ENCODE data around the gene AGO3. TPM values are rescaled to one million over a fixed set of nuclear protein-coding genes. Genes with fewer than 3 reads are reported as not detected.
A peak's percentile ranks its signal among the peaks of the same experiment; 100 is the strongest.

Gene AGO3
- total and polyA plus RNA-seq, 2 of the 13 experiments (the other 11 are each of a cell fraction or from before 2014, with no cell fraction given): 21.2 to 27.1 TPM

GRCh38 chr1:36087233-36088123 lies 156.6 kb downstream of the AGO3 start:
- Histone ChIP-seq H2AFZ (ENCODE audit: low read length) (no peak overlapping the region), H3K4me2 (ENCODE audit: low read depth, low read length) (0 out of 2 replicates have a peak overlapping the region, but pooled peaks have one; percentile 100), H3K4me1 (ENCODE audit: insufficient read depth, low read length) (peaks cover 24% of the 10 kb centered on the region), H3K27ac (ENCODE audit: extremely low read length, insufficient read depth, low read length) (no peak overlapping the region), H4K20me1 (ENCODE audit: insufficient read depth, low read length) (no peaks in the 10 kb centered on the region), H3K4me3 (replicated peaks in 1 of 3; ENCODE audit: insufficient read depth in 1 of 3, low read depth in 2 of 3, low read length in 3 of 3) (peak overlapping the region in 1 of 3 experiments; percentile 96; a peak in 2 of 6 replicates), H3K9me3 (ENCODE audit: low read length) (no peaks in the 10 kb centered on the region), H3K36me3 (replicated peaks in 1 of 2; ENCODE audit: control insufficient read depth in 1 of 2, insufficient read depth in 2 of 2, low read length in 2 of 2) (peaks cover 10 to 16% of the 10 kb centered on the region in 2 experiments; a peak in 4 of 5 replicates), H3K27me3 (ENCODE audit: control insufficient read depth in 1 of 2, insufficient read depth in 2 of 2, low read length in 2 of 2) (peaks cover 0 to 2% of the 10 kb centered on the region in 2 experiments; a peak in 1 of 5 replicates), H3K9ac (ENCODE audit: insufficient read depth, low read depth, low read length) (peak overlapping the region; percentile 81; the same call in 1 of the 2 replicates), H3K79me2 (ENCODE audit: insufficient read depth, low read length) (peaks cover 21% of the 10 kb centered on the region)
- TF ChIP-seq ZNF740 (CRISPR knock-in tag; IDR thresholded peaks at IDR 0.05): no peak
- TF ChIP-seq ZNF574 (CRISPR knock-in tag; IDR thresholded peaks at IDR 0.05): 0 out of 2 replicates have a peak, but pooled peaks have one; percentile 41
- no peak for TF ChIP-seq ZBTB49 (CRISPR knock-in tag; IDR thresholded peaks at IDR 0.05; ENCODE audit: borderline replicate concordance)
- peak; percentile 22; the same call in 1 of the 2 replicates for TF ChIP-seq ZBTB38 (CRISPR knock-in tag; IDR thresholded peaks at IDR 0.05)
- no peak for TF ChIP-seq ARNT2 (CRISPR knock-in tag; IDR thresholded peaks at IDR 0.05; ENCODE audit: low read depth)
- peak; percentile 74 for TF ChIP-seq BHLHE40 (IDR thresholded peaks at IDR 0.05; ENCODE audit: low read length)
- no peak for TF ChIP-seq NFRKB (IDR thresholded peaks at IDR 0.05)
- no peak for TF ChIP-seq ZNF230 (CRISPR knock-in tag; IDR thresholded peaks at IDR 0.05)
- TF ChIP-seq XRCC5 (optimal IDR thresholded peaks at IDR 0.05; ENCODE audit: low read length): no peak
- TF ChIP-seq NFYC (CRISPR knock-in tag; IDR thresholded peaks at IDR 0.05): no peak
- TF ChIP-seq ZC3H4 (CRISPR knock-in tag; IDR thresholded peaks at IDR 0.05; ENCODE audit: borderline replicate concordance): 0 out of 2 replicates have a peak, but pooled peaks have one; percentile 38
- TF ChIP-seq ZMYM2 (CRISPR knock-in tag; IDR thresholded peaks at IDR 0.05): no peak
- ATAC-seq (no peak), DNase-seq (ENCODE audit: low spot score) (no peak), FAIRE-seq (no peak)
- intact Hi-C loops (cut with micrococcal nuclease; ENCODE audit: unreplicated experiment): no loop called here
- 78% methylated on average over 16 of the region's 31 CpGs for WGBS (ENCODE audit: low lambda C conversion rate)
- POLR2A ChIA-PET: interaction anchor here (1.8 kb wide), 1 partner anchor 314 kb away, joined by 5 read pairs; no protein-coding TSS in a partner anchor
- in situ Hi-C loops (cut with HindIII; ENCODE audit: extremely low pct_ligation_motif_present, low pct_unique_long_range_greater_than_20kb): no loop called here
- CTCF ChIA-PET (ENCODE audit: low intra/inter-chr PET ratio, low total read pairs): no interaction called here
- no TSS peak for BruUV-seq (replicated peaks)
